Transverse colon (tissue), 4 donors: ENCODE results near the gene KRT222.

Source experiments
- EP300 ChIP-seq: sonication (generic); formaldehyde crosslinking; IDR thresholded peaks from one replicate; pipeline ENCODE4 v1.6.1; 2017; ENCODE audit warnings: antibody characterized with exemption, low read depth
- POLR2A ChIP-seq: fragments of 450-650 bp; IDR thresholded peaks from one replicate; pipeline ENCODE4 v1.6.1; 2016; ENCODE audit warnings: antibody characterized with exemption, mild to moderate bottlenecking, moderate library complexity
- POLR2AphosphoS5 ChIP-seq, 3 donors: sonication (generic); formaldehyde crosslinking; IDR thresholded peaks; one replicate each; pipeline ENCODE4 v1.6.1; 2016; ENCODE audit warnings: antibody characterized with exemption in 3 of 3
- TF ChIP-seq, protein P1 (sequence below), 5 experiments: fragments of 200-600 bp in 3 of 5; fragments of 450-650 bp in 2 of 5; sonication (generic) in 3 of 5; IDR thresholded peaks; 1 replicate in 2 of 5; 2 replicates in 3 of 5; pipeline ENCODE4 v1.5.1; 2016 to 2017; ENCODE audit warnings: antibody characterized with exemption in 5 of 5, inconsistent platforms in 3 of 5, mild to moderate bottlenecking in 2 of 5, moderate library complexity in 1 of 5

GRCh38 chr17:40645291-40645690 lies 19.7 kb downstream of the KRT222 start:
- TF ChIP-seq, protein P1, sequence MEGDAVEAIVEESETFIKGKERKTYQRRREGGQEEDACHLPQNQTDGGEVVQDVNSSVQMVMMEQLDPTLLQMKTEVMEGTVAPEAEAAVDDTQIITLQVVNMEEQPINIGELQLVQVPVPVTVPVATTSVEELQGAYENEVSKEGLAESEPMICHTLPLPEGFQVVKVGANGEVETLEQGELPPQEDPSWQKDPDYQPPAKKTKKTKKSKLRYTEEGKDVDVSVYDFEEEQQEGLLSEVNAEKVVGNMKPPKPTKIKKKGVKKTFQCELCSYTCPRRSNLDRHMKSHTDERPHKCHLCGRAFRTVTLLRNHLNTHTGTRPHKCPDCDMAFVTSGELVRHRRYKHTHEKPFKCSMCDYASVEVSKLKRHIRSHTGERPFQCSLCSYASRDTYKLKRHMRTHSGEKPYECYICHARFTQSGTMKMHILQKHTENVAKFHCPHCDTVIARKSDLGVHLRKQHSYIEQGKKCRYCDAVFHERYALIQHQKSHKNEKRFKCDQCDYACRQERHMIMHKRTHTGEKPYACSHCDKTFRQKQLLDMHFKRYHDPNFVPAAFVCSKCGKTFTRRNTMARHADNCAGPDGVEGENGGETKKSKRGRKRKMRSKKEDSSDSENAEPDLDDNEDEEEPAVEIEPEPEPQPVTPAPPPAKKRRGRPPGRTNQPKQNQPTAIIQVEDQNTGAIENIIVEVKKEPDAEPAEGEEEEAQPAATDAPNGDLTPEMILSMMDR (IDR thresholded peaks at IDR 0.05) = no peak
- TF ChIP-seq POLR2A = no peak
- TF ChIP-seq EP300 = no peak
- no peak for TF ChIP-seq POLR2AphosphoS5 (IDR thresholded peaks at IDR 0.05)
